HEK293 (cell line): ENCODE data around the gene ERBB2.

Source experiments
- HIC1 ChIP-seq: fragments of 450-650 bp; formaldehyde crosslinking; IDR thresholded peaks from 2 replicates; pipeline ENCODE4 v1.5.1; 2016; ENCODE audit warnings: missing biosample characterization, missing genetic modification characterization
- HOXD13 ChIP-seq: sonication (generic); formaldehyde crosslinking; IDR thresholded peaks from 2 replicates; pipeline ENCODE4 v1.8.0; 2022; ENCODE audit warnings: missing genetic modification reagents, borderline replicate concordance
- KLF10 ChIP-seq: fragments of 450-650 bp; IDR thresholded peaks from 2 replicates; pipeline ENCODE4 v1.5.1; 2018; ENCODE audit warnings: missing biosample characterization, mild to moderate bottlenecking, missing genetic modification characterization
- KLF9 ChIP-seq: fragments of 450-650 bp; formaldehyde crosslinking; IDR thresholded peaks from 2 replicates; pipeline ENCODE4 v1.5.1; 2016; ENCODE audit warnings: missing biosample characterization, missing genetic modification characterization, low read depth
- MZF1 ChIP-seq: fragments of 450-650 bp; formaldehyde crosslinking; IDR thresholded peaks from 2 replicates; pipeline ENCODE4 v1.5.1; 2017; ENCODE audit warnings: missing biosample characterization, missing genetic modification characterization, borderline replicate concordance
- ZBTB26 ChIP-seq: fragments of 450-650 bp; formaldehyde crosslinking; optimal IDR thresholded peaks from 2 replicates; pipeline ENCODE3; 2016; ENCODE audit warnings: missing biosample characterization, mild to moderate bottlenecking, missing genetic modification characterization
- ZBTB6 ChIP-seq: fragments of 450-650 bp; formaldehyde crosslinking; IDR thresholded peaks from 2 replicates; pipeline ENCODE4 v1.5.1; 2017; ENCODE audit warnings: missing biosample characterization, missing genetic modification characterization
- ZNF10 ChIP-seq: fragments of 450-650 bp; formaldehyde crosslinking; IDR thresholded peaks from 2 replicates; pipeline ENCODE4 v1.5.1; 2017; ENCODE audit warnings: missing biosample characterization, missing genetic modification characterization
- ZNF148 ChIP-seq: fragments of 450-650 bp; formaldehyde crosslinking; IDR thresholded peaks from 2 replicates; pipeline ENCODE4 v1.5.0; 2017; ENCODE audit warnings: missing biosample characterization, missing genetic modification characterization, borderline replicate concordance
- ZNF211 ChIP-seq: fragments of 450-650 bp; formaldehyde crosslinking; IDR thresholded peaks from 2 replicates; pipeline ENCODE4 v1.5.1; 2016; ENCODE audit warnings: low read depth, missing biosample characterization, missing genetic modification characterization
- ZNF24 ChIP-seq: fragments of 450-650 bp; formaldehyde crosslinking; IDR thresholded peaks from 2 replicates; pipeline ENCODE4 v1.5.1; 2016; ENCODE audit warnings: missing biosample characterization, missing genetic modification characterization
- ZNF248 ChIP-seq: fragments of 450-650 bp; formaldehyde crosslinking; IDR thresholded peaks from 2 replicates; pipeline ENCODE4 v1.5.1; 2017; ENCODE audit warnings: missing biosample characterization, missing genetic modification characterization
- ZNF280D ChIP-seq: fragments of 450-650 bp; formaldehyde crosslinking; IDR thresholded peaks from 2 replicates; pipeline ENCODE4 v1.5.1; 2016; ENCODE audit warnings: missing biosample characterization, missing genetic modification characterization
- ZNF324 ChIP-seq: fragments of 450-650 bp; formaldehyde crosslinking; IDR thresholded peaks from 2 replicates; pipeline ENCODE4 v1.5.1; 2016; ENCODE audit warnings: missing biosample characterization, missing genetic modification characterization
- ZNF398 ChIP-seq: fragments of 450-650 bp; formaldehyde crosslinking; IDR thresholded peaks from 2 replicates; pipeline ENCODE4 v1.5.1; 2017; ENCODE audit warnings: missing biosample characterization, missing genetic modification characterization
- ZNF416 ChIP-seq: fragments of 450-650 bp; formaldehyde crosslinking; IDR thresholded peaks from 2 replicates; pipeline ENCODE4 v1.5.1; 2016; ENCODE audit warnings: missing biosample characterization, missing genetic modification characterization
- ZNF596 ChIP-seq: fragments of 450-650 bp; IDR thresholded peaks from 2 replicates; pipeline ENCODE4 v1.5.0; 2018; ENCODE audit warnings: missing biosample characterization, mild to moderate bottlenecking, missing genetic modification characterization, moderate library complexity
- ZNF621 ChIP-seq: fragments of 450-650 bp; formaldehyde crosslinking; IDR thresholded peaks from 2 replicates; pipeline ENCODE4 v1.5.1; 2017; ENCODE audit warnings: missing biosample characterization, missing genetic modification characterization
- ZNF623 ChIP-seq: fragments of 450-650 bp; formaldehyde crosslinking; IDR thresholded peaks from 2 replicates; pipeline ENCODE4 v1.5.1; 2016; ENCODE audit warnings: missing biosample characterization, missing genetic modification characterization
- ZNF791 ChIP-seq: fragments of 450-650 bp; formaldehyde crosslinking; IDR thresholded peaks from 2 replicates; pipeline ENCODE4 v1.5.1; 2016; ENCODE audit warnings: missing biosample characterization, missing genetic modification characterization
- ZSCAN23 ChIP-seq: fragments of 450-650 bp; formaldehyde crosslinking; IDR thresholded peaks from 2 replicates; pipeline ENCODE4 v1.5.1; 2016; ENCODE audit warnings: missing biosample characterization, missing genetic modification characterization
- TF ChIP-seq, protein P1 (sequence below): sonication (generic); formaldehyde crosslinking; IDR thresholded peaks from 2 replicates; pipeline ENCODE4 v1.8.1; 2022; ENCODE audit warnings: mild to moderate bottlenecking, moderate library complexity, missing genetic modification reagents
- TF ChIP-seq, protein P2 (sequence below): fragments of 450-650 bp; formaldehyde crosslinking; IDR thresholded peaks from 2 replicates; pipeline ENCODE4 v1.5.1; 2017; ENCODE audit warnings: missing biosample characterization, missing genetic modification characterization

The ERBB2 gene

GRCh38 chr17:39769974-39770587 lies 70.2 kb downstream of the ERBB2 start (continued):
- TF ChIP-seq ZNF280D (tag by site-specific recombination): no peak; the same call in 1 of the 2 replicates
- TF ChIP-seq HOXD13 (CRISPR knock-in tag): peak; percentile 90; the same call in 1 of the 2 replicates
- TF ChIP-seq ZNF24 (tag by site-specific recombination): peak; percentile 97
- no peak for TF ChIP-seq ZNF248
- TF ChIP-seq ZNF211 (tag by site-specific recombination): no peak
- no peak for TF ChIP-seq ZBTB26
- peak; percentile 51; the same call in 1 of the 2 replicates for TF ChIP-seq KLF9
- TF ChIP-seq ZNF623: peak; percentile 30; the same call in 1 of the 2 replicates
- TF ChIP-seq ZNF398 (tag by site-specific recombination): peak; percentile 69
- TF ChIP-seq HIC1 (tag by site-specific recombination): peak; percentile 98
- no peak for TF ChIP-seq ZNF148 (tag by site-specific recombination)
- TF ChIP-seq MZF1 (tag by site-specific recombination): peak; percentile 98
- TF ChIP-seq ZBTB6 (tag by site-specific recombination): 0 out of 2 replicates have a peak, but pooled peaks have one; percentile 17
- TF ChIP-seq ZNF324 (tag by site-specific recombination): 0 out of 2 replicates have a peak, but pooled peaks have one; percentile 73
- TF ChIP-seq, protein P1, sequence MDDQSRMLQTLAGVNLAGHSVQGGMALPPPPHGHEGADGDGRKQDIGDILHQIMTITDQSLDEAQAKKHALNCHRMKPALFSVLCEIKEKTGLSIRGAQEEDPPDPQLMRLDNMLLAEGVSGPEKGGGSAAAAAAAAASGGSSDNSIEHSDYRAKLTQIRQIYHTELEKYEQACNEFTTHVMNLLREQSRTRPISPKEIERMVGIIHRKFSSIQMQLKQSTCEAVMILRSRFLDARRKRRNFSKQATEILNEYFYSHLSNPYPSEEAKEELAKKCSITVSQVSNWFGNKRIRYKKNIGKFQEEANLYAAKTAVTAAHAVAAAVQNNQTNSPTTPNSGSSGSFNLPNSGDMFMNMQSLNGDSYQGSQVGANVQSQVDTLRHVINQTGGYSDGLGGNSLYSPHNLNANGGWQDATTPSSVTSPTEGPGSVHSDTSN (CRISPR knock-in tag): no peak
- TF ChIP-seq ZSCAN23 (tag by site-specific recombination): peak; percentile 98
- peak; percentile 94 for TF ChIP-seq ZNF10 (tag by site-specific recombination)
- peak; percentile 75 for TF ChIP-seq KLF10 (tag by site-specific recombination)
- no peak for TF ChIP-seq ZNF621
- TF ChIP-seq ZNF791 (tag by site-specific recombination): no peak
- TF ChIP-seq, protein P2, sequence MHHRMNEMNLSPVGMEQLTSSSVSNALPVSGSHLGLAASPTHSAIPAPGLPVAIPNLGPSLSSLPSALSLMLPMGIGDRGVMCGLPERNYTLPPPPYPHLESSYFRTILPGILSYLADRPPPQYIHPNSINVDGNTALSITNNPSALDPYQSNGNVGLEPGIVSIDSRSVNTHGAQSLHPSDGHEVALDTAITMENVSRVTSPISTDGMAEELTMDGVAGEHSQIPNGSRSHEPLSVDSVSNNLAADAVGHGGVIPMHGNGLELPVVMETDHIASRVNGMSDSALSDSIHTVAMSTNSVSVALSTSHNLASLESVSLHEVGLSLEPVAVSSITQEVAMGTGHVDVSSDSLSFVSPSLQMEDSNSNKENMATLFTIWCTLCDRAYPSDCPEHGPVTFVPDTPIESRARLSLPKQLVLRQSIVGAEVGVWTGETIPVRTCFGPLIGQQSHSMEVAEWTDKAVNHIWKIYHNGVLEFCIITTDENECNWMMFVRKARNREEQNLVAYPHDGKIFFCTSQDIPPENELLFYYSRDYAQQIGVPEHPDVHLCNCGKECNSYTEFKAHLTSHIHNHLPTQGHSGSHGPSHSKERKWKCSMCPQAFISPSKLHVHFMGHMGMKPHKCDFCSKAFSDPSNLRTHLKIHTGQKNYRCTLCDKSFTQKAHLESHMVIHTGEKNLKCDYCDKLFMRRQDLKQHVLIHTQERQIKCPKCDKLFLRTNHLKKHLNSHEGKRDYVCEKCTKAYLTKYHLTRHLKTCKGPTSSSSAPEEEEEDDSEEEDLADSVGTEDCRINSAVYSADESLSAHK (tag by site-specific recombination): peak; percentile 92
- TF ChIP-seq ZNF416 (tag by site-specific recombination): no peak
- TF ChIP-seq ZNF596 (tag by site-specific recombination): peak; percentile 49; the same call in 1 of the 2 replicates
